IPS-18a (cell line): ENCODE results near the gene DNMT3B.

ENCODE experiments used
- H3K27ac ChIP-seq: one replicate; pipeline ENCODE4 v1.5.1; 2013; ENCODE audit warnings: low read length
- H3K27me3 ChIP-seq: one replicate; pipeline ENCODE4 v1.6.1; 2013; ENCODE audit warnings: mild to moderate bottlenecking, low read length; ENCODE audit not compliant: control insufficient read depth, insufficient read depth
- H3K36me3 ChIP-seq: one replicate; pipeline ENCODE4 v1.6.1; 2013; ENCODE audit warnings: low read depth, low read length; ENCODE audit not compliant: control insufficient read depth
- H3K4me1 ChIP-seq: one replicate; pipeline ENCODE4 v1.6.1; 2013; ENCODE audit warnings: low read depth, low read length; ENCODE audit not compliant: control insufficient read depth
- H3K4me3 ChIP-seq: one replicate; pipeline ENCODE4 v1.5.1; 2013; ENCODE audit warnings: low read length
- H3K9ac ChIP-seq: one replicate; pipeline ENCODE4 v1.6.1; 2013; ENCODE audit warnings: mild to moderate bottlenecking, low read length, moderate library complexity
- H3K9me3 ChIP-seq: one replicate; pipeline ENCODE4 v1.6.1; 2013; ENCODE audit warnings: low read depth, low read length; ENCODE audit not compliant: control insufficient read depth

The DNMT3B gene

DNA sequence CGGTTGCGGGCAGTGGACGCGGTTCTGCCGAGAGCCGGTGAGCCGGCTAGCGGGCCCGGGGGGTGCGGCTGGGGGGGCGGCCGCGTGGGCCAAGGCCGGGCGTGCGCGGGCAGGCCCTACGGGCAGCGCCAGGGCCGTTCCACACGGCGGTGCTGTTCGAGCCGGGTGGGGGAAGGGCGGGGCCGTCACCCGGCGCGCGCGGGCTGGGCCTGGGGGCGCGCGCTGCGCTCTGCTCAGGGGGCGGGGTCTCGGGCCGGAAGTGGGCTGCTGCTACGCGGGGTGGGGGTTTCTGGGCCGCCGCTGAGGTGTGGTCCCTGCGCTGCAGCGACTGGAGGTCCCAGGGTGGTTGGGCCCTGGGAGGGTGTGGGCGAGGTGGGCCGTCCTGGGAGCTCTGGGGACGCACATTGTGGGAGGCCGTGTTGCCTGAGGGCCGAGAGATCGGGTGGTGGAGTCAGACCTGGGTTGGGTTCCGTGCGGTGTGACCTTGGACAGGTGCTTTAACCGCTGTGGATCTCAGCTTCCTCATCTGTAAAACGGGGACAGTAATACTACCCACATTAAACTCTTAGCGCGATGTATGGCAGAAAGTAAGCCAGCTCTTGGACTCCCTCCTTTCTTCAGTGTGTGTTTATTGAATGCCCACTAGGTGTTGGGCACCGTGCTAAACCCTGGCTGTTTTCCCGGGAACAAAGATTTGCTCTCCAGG lies 58.0 kb downstream of the DNMT3B start:
- peak overlapping the region; percentile 4 for H3K27ac ChIP-seq
- H3K9ac ChIP-seq: peak overlapping the region; percentile 56
- H3K4me1 ChIP-seq: peaks cover 3% of the 10 kb centered on the region
- no peaks in the 10 kb centered on the region for H3K36me3 ChIP-seq
- no peaks in the 10 kb centered on the region for H3K27me3 ChIP-seq
- H3K4me3 ChIP-seq: peak overlapping the region; percentile 73
- no peaks in the 10 kb centered on the region for H3K9me3 ChIP-seq

DNA sequence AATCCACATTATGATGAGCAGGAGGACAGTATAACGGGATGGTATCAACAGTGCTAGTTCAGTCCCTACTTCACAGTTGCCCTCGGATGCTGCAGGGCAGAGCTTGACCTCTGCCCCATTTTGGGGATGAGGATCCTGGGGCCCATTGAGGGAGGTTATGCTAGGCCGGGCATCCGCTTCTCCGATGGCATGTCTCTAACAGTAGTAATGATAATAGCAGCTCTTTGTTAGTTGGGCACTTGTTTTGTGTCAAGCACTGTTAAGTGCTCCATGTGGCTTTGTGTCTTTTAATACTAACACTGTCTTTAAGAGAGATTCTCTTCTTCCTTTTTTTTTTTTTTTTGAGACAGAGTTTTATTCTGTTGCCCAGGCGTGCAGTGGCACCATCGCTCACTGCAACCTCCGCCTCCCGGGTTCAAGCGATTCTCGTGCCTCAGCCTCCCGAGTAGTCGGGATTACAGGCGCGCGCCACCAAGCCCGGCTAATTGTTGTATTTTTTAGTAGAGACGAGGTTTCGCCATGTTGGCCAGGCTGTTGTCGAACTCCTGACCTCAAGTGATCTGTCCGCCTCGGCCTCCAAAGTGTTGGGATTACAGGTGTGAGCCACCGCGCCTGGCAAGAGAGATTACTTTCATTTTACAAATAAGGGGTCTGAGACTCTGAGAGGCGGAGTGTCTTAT lies 58.7 kb downstream of the DNMT3B start:
- peak overlapping the region; percentile 4 for H3K27ac ChIP-seq
- H3K36me3 ChIP-seq: peaks cover 2% of the 10 kb centered on the region
- no peaks in the 10 kb centered on the region for H3K9me3 ChIP-seq

DNA sequence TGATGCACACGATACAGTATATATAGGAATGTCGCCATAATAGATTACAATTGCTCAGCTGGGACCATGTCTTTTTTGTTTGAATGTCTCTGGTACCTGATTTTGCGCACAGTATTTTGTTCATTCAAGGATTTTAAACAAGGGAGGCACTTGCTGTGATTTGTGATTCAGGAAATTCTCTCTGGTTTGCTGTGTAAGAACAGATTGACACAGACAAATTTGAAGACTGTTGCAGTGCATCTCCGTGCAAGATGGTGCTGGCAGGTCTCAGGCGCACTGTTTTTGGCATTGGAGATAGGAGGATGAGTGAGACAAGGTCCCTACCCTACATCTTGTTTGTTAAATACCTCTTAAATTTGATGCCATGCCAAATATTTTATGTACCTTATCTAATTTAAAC lies 60.0 kb downstream of the DNMT3B start:
- Histone ChIP-seq H3K9me3 (no peaks in the 10 kb centered on the region), H3K4me3 (no peak overlapping the region), H3K4me1 (peaks cover 3% of the 10 kb centered on the region)

More for the DNA sequence above, 58.7 kb downstream of the DNMT3B start:
- peak overlapping the region; percentile 56 for H3K9ac ChIP-seq
- no peaks in the 10 kb centered on the region for H3K27me3 ChIP-seq
- H3K4me1 ChIP-seq: peaks cover 3% of the 10 kb centered on the region
- peak overlapping the region; percentile 73 for H3K4me3 ChIP-seq

DNA sequence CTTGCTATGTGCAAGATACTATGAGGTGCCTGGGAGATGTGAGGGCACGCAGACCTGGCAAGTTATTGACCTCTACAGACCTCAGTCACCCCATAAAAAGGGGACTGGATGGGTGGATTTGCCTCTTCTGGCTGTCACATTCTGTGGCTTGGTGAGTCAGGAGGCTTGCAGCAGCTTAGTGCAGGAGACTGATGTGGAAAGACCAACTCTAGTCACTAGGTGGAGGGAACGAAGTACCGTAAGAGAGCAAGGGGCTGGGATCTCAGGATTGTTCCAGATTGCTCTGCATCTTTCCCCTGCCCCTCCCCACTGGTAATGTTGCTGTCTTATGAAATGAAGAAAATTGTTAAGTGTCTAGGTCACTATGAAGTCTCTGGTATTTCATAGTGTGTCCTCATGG lies 60.9 kb downstream of the DNMT3B start:
- Histone ChIP-seq H3K9ac (no peak overlapping the region), H3K27ac (no peak overlapping the region), H3K4me3 (no peak overlapping the region), H3K4me1 (peaks cover 3% of the 10 kb centered on the region), H3K36me3 (peaks cover 17% of the 10 kb centered on the region), H3K27me3 (no peaks in the 10 kb centered on the region), H3K9me3 (no peaks in the 10 kb centered on the region)

More for the DNA sequence above, 60.0 kb downstream of the DNMT3B start:
- H3K36me3 ChIP-seq: peaks cover 12% of the 10 kb centered on the region
- no peaks in the 10 kb centered on the region for H3K27me3 ChIP-seq
- no peak overlapping the region for H3K27ac ChIP-seq
- no peak overlapping the region for H3K9ac ChIP-seq

DNA sequence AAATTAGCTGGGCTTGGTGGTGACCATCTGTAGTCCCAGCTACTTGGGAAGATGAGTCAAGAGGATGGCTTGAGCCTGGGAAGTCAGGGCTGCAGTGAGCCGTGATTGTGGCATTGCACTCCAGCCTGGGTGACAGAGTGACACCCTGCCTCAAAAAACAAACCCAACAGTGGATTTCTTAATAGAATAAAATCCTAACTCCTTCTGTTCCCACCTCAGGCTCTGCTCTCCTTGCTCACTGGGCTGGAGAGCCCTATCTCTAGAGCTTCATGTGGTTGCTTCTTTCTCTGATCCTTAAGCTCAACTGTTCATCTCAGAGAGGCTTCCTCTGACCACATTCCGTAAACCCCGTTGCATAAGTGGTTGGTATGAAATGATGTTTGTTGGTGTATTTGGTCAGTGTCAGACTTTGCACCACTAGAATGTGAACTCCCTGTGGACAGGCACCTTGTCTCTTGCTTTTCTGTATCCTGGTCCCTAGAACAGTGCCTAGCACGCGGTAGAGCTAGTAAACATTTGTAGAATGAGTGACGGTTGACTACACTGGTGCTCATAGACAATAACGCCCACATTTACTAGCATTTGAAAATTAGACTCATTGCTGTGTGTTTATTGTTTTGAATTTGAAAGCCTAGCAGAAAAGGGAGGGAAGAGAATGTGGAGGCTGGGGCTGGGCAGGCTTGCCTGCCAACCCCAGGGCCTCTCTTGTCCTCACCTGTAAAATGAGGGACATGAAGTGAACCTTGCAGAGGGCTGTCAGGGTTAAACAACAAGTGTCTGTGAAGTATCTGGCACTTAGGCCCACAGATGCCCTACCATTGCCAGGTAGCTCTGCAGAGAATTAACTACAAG lies 61.8 kb downstream of the DNMT3B start:
- peaks cover 25% of the 10 kb centered on the region for H3K36me3 ChIP-seq
- H3K9me3 ChIP-seq: no peaks in the 10 kb centered on the region
- H3K4me1 ChIP-seq: peaks cover 3% of the 10 kb centered on the region
- no peak overlapping the region for H3K4me3 ChIP-seq
- no peak overlapping the region for H3K27ac ChIP-seq
- no peaks in the 10 kb centered on the region for H3K27me3 ChIP-seq
- no peak overlapping the region for H3K9ac ChIP-seq

DNA sequence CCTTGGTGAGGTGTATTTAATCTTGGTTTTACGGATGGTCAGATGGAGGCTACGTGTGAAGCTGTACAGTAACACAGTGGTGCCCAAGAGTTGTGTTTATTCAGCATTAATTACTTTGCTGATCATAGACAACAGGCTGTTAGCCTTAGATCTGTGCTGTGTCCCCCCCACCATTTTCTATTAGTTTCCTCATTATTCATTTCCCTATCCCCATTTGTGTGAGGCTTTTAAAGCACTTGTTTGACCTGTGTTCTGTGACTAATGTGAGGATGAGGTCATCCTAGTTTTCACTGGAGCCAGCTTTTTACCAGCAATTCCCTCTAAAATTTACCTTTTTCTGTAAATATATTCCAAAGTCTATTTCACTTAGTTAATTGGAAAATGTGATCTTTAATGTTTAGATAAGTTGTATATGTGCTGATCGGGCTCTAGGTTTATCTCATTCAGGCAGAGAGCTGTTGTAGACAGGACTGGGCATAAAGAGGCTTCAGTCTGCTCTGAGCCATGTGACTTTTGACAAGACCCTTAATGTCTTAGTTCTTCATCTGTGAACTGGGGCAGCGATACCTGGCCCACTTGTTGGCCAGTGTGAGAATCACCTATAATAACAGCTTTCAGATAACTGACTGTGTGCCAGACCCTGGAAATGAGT lies 66.0 kb downstream of the DNMT3B start:
- Histone ChIP-seq H3K27me3 (no peaks in the 10 kb centered on the region), H3K4me1 (no peaks in the 10 kb centered on the region), H3K9ac (no peak overlapping the region), H3K4me3 (no peak overlapping the region), H3K36me3 (peaks cover 43% of the 10 kb centered on the region), H3K9me3 (no peaks in the 10 kb centered on the region), H3K27ac (no peak overlapping the region)

DNA sequence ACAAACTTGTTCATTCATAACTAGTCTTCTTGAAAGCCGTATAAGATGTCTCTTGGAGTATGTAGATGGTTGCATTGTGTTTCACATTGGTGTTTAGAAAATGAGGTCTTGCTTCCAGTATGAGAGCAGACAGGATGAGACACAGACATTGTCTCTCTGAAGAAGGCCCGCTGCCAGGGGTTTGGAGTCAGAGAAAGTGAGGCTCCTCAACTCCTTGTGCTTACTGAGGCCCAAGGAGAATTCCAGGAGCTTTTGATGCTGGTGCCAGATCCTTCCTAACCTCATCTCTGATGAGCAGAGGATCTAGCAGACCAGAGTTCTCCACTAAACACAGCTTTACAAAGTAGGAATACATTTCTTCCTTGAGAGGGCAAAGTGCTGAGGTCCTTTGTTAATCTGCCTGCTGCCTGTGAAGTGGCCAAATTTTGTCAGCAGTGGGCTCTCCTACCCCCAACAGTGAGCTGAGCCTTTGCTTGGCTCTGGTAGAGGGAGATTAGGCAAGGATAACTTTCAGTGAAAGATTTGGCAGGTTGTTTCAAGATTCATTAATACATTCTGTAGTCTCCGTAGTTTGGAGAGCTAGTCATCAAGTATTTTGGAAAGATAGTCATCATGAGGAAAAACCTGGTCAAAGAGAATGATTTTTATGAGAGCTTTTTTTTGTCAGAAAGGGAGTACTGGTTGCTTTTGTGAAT lies 67.3 kb downstream of the DNMT3B start:
- H3K36me3 ChIP-seq: peaks cover 56% of the 10 kb centered on the region
- no peak overlapping the region for H3K4me3 ChIP-seq
- no peaks in the 10 kb centered on the region for H3K9me3 ChIP-seq
- H3K4me1 ChIP-seq: no peaks in the 10 kb centered on the region
- no peak overlapping the region for H3K27ac ChIP-seq
- H3K9ac ChIP-seq: no peak overlapping the region
- no peaks in the 10 kb centered on the region for H3K27me3 ChIP-seq

DNA sequence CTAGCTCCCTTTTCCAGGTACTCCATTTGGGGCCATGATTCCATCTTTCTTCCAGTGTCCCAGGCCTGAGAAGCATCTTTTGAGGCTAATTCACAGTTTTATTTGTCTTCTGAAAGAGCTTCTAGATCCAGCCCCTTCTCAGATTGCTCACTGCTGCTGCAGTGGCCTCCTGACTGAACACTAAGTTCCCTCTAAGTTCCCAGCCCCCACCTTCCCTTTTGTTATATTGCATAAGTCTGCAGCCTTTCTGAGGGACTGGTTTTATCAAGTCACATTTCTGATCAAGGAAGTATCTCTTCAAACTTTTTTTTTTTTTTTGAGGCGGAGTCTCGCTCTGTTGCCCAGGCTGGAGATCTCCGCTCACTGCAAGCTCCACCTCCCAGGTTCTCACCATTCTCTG lies 68.3 kb downstream of the DNMT3B start:
- H3K27ac ChIP-seq: no peak overlapping the region
- H3K4me3 ChIP-seq: no peak overlapping the region
- no peaks in the 10 kb centered on the region for H3K27me3 ChIP-seq
- H3K36me3 ChIP-seq: peaks cover 60% of the 10 kb centered on the region
- H3K4me1 ChIP-seq: no peaks in the 10 kb centered on the region
- H3K9me3 ChIP-seq: no peaks in the 10 kb centered on the region
- no peak overlapping the region for H3K9ac ChIP-seq

DNA sequence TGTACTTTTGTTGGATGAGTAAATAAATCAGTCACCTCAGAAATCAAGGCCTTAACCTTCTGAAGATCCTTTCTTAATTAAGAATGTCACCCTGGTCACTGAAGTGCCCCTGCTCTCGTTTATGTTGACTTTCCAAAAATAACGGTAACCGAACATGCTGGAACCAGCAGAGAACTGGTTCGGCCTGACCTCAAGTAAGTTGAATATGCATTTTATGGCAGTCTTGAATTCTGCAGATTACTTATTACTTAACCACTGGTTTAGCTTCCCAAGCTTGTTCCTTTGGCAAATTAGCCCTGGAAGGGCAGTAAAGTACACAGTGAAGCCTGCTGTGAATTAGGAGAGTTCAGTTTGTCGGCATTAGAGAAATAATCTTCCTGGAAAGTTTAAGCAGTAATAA lies 69.8 kb downstream of the DNMT3B start:
- H3K4me1 ChIP-seq: no peaks in the 10 kb centered on the region
- peaks cover 60% of the 10 kb centered on the region for H3K36me3 ChIP-seq
- H3K9me3 ChIP-seq: no peaks in the 10 kb centered on the region
- no peak overlapping the region for H3K4me3 ChIP-seq
- no peaks in the 10 kb centered on the region for H3K27me3 ChIP-seq
- H3K9ac ChIP-seq: no peak overlapping the region
- H3K27ac ChIP-seq: no peak overlapping the region

DNA sequence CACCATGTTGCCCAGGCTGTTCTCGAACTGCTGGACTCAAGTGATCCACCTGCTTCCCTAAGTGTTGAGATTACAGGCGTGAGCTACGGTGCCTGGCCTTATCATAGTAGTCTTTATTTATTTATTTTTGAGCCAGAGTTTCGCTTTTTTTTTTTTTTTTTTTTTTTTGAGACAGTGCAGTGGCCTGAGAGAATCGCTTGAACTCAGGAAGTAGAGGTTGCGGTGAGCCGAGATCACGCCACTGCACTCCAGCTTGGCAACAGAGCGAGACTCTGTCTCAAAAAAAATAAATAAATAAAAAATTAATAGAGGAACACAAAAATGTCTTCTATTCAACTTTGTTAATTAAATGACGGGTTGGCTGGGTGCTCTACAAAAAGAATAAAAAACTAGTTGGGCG lies 70.5 kb downstream of the DNMT3B start:
- H3K9ac ChIP-seq: no peak overlapping the region
- no peaks in the 10 kb centered on the region for H3K27me3 ChIP-seq
- H3K4me3 ChIP-seq: no peak overlapping the region
- H3K9me3 ChIP-seq: no peaks in the 10 kb centered on the region
- H3K36me3 ChIP-seq: peaks cover 63% of the 10 kb centered on the region
- H3K4me1 ChIP-seq: no peaks in the 10 kb centered on the region
- no peak overlapping the region for H3K27ac ChIP-seq

DNA sequence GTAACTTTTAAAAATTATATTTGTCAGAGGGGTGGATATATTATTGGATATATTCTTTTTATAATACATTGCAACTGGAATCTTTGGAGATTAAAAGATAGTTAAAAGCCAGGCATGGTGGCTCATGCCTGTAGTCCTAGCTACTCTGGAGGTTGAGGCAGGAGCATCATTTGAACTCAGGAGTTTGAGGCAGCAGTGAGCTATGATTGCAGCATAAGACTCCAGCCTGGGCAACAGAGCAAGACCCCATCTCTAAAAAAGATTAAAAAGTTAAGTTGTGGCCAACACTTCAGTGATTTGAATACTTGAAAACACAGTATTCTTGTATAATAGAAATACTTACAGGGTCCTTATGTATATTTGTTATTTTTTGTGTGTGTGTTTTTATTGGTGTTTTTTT lies 72.8 kb downstream of the DNMT3B start:
- Histone ChIP-seq H3K4me1 (no peaks in the 10 kb centered on the region), H3K9me3 (no peaks in the 10 kb centered on the region), H3K27me3 (no peaks in the 10 kb centered on the region), H3K9ac (no peak overlapping the region), H3K36me3 (peaks cover 62% of the 10 kb centered on the region), H3K27ac (no peak overlapping the region), H3K4me3 (no peak overlapping the region)
